Testis (tissue), 3 donors: ENCODE data around the gene LRTM2. TPM values are rescaled to one million over a fixed set of nuclear protein-coding genes. Genes with fewer than 3 reads are reported as not detected.

Experiments
- DNase-seq: peaks from one replicate; pipeline ENCODE4 v3.0.0-alpha.2; 2019
- H3K27ac ChIP-seq, 2 donors: fragments of 200-600 bp; sonication (generic); one replicate each; pipeline ENCODE4 v1.5.1; 2019
- H3K27me3 ChIP-seq: fragments of 200-600 bp; sonication (generic); one replicate; pipeline ENCODE4 v1.5.1; 2019
- H3K36me3 ChIP-seq: fragments of 200-600 bp; sonication (generic); one replicate; pipeline ENCODE4 v1.5.1; 2017; ENCODE audit warnings: low read depth; ENCODE audit errors: missing control alignments
- H3K4me1 ChIP-seq: fragments of 200-600 bp; sonication (generic); one replicate; pipeline ENCODE4 v1.5.1; 2019
- H3K4me3 ChIP-seq, 2 donors: fragments of 200-600 bp; sonication (generic); one replicate each; pipeline ENCODE4 v1.5.1; 2017 to 2019
- H3K9me3 ChIP-seq: fragments of 200-600 bp; sonication (generic); one replicate; pipeline ENCODE4 v1.5.1; 2017
- POLR2A ChIP-seq: fragments of 450-650 bp; IDR thresholded peaks from one replicate; pipeline ENCODE4 v1.6.1; 2017; ENCODE audit warnings: antibody characterized with exemption, mild to moderate bottlenecking, moderate library complexity
- WGBS, 2 donors: methylation state at CpG; one replicate each; pipeline ENCODE4 v1.1.5; 2018; 5-methylcytosine and 5-hydroxymethylcytosine counted together
- intact Hi-C: fragments of 100-400 bp; cut with DNase I; formaldehyde crosslinking; loops from one replicate; pipeline ENCODE4 v1.15.1; 2023; ENCODE audit warnings: low total_unique reads
- polyA plus RNA-seq: library from polyadenylated mRNA; stranded (reverse); fragments of 350-450 nt; fragmentation: Illumina TruSeq; extraction: RNeasy Lipid Tissue Mini Kit (QIAGEN cat#74804); gene quantifications from one replicate; pipeline ENCODE4 v1.2.3, GENCODE V29; 2014; ENCODE audit warnings: low read depth, low replicate concordance; ENCODE audit not compliant: insufficient read depth
- total RNA-seq, 2 donors: library from RNA; depleted of rRNA; stranded (reverse); fragments of >200 nt; gene quantifications; one replicate each; pipeline ENCODE4 v1.2.3, GENCODE V29; 2016
- TF ChIP-seq, protein P1 (sequence below), 3 experiments: fragments of 450-650 bp in 2 of 3; fragments of 200-600 bp in 1 of 3; sonication (generic) in 1 of 3; IDR thresholded peaks; one replicate each; pipeline ENCODE4 v1.5.1; 2016 to 2019; ENCODE audit warnings: antibody characterized with exemption in 3 of 3, mild to moderate bottlenecking in 2 of 3, moderate library complexity in 1 of 3

Gene LRTM2
- total and polyA plus RNA-seq, 3 donors from 2014 or later, result 0.39 to 0.96 (median 0.43) TPM

GRCh38 chr12:1879633-1880032 is 59.3 kb downstream of the LRTM2 start:
- intact Hi-C loops, result no loop called here
- no peak for DNase-seq
- H3K4me1 ChIP-seq, result no peaks in the 10 kb centered on the region
- H3K36me3 ChIP-seq, result no peaks in the 10 kb centered on the region
- TF ChIP-seq, protein P1, sequence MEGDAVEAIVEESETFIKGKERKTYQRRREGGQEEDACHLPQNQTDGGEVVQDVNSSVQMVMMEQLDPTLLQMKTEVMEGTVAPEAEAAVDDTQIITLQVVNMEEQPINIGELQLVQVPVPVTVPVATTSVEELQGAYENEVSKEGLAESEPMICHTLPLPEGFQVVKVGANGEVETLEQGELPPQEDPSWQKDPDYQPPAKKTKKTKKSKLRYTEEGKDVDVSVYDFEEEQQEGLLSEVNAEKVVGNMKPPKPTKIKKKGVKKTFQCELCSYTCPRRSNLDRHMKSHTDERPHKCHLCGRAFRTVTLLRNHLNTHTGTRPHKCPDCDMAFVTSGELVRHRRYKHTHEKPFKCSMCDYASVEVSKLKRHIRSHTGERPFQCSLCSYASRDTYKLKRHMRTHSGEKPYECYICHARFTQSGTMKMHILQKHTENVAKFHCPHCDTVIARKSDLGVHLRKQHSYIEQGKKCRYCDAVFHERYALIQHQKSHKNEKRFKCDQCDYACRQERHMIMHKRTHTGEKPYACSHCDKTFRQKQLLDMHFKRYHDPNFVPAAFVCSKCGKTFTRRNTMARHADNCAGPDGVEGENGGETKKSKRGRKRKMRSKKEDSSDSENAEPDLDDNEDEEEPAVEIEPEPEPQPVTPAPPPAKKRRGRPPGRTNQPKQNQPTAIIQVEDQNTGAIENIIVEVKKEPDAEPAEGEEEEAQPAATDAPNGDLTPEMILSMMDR (IDR thresholded peaks at IDR 0.05), result no peak
- TF ChIP-seq POLR2A, result no peak
- H3K27ac ChIP-seq, result no peak overlapping the region
- H3K27me3 ChIP-seq, result no peaks in the 10 kb centered on the region
- H3K9me3 ChIP-seq, result no peaks in the 10 kb centered on the region
- 95 to 96% methylated on average over 9 to 10 of the region's 10 CpGs for WGBS, 2 donors
- H3K4me3 ChIP-seq, result no peak overlapping the region

- intact Hi-C loops, result no loop called here
- H3K4me1 ChIP-seq, result no peaks in the 10 kb centered on the region
- no peak overlapping the region for H3K4me3 ChIP-seq
- TF ChIP-seq, protein P1 (IDR thresholded peaks at IDR 0.05), result no peak
- no peaks in the 10 kb centered on the region for H3K36me3 ChIP-seq
- WGBS, 2 donors, result 87% methylated on average over 15 to 18 of the region's 18 CpGs
- H3K27ac ChIP-seq, result no peak overlapping the region
- H3K9me3 ChIP-seq, result no peaks in the 10 kb centered on the region
- no peaks in the 10 kb centered on the region for H3K27me3 ChIP-seq
- no peak for DNase-seq
Observed at GRCh38 chr12:1880153-1880845, 59.9 kb downstream of the LRTM2 start.

- Histone ChIP-seq H3K9me3 (no peaks in the 10 kb centered on the region), H3K27me3 (no peaks in the 10 kb centered on the region), H3K36me3 (no peaks in the 10 kb centered on the region), H3K27ac (no peak overlapping the region), H3K4me1 (no peaks in the 10 kb centered on the region), H3K4me3 (no peak overlapping the region)
- intact Hi-C loops, result no loop called here
- no peak for TF ChIP-seq POLR2A
- TF ChIP-seq, protein P1 (IDR thresholded peaks at IDR 0.05), result no peak
- no peak for DNase-seq
- 88 to 93% methylated on average over 7 of the region's 7 CpGs for WGBS, 2 donors
Observed at GRCh38 chr12:1880876-1881275, 60.5 kb downstream of the LRTM2 start.

- no peak for DNase-seq
- WGBS, 2 donors, result 70 to 94% methylated on average over 8 of the region's 8 CpGs
- H3K4me3 ChIP-seq, result no peak overlapping the region
- H3K4me1 ChIP-seq, result no peaks in the 10 kb centered on the region
- intact Hi-C loops, result no loop called here
- no peak overlapping the region for H3K27ac ChIP-seq
- no peaks in the 10 kb centered on the region for H3K9me3 ChIP-seq
- H3K36me3 ChIP-seq, result no peaks in the 10 kb centered on the region
- TF ChIP-seq, protein P1 (IDR thresholded peaks at IDR 0.05), result no peak
- no peak for TF ChIP-seq POLR2A
- no peaks in the 10 kb centered on the region for H3K27me3 ChIP-seq
Observed at GRCh38 chr12:1881301-1881700, 60.9 kb downstream of the LRTM2 start.

GRCh38 chr12:1881936-1882335 is 61.6 kb downstream of the LRTM2 start:
- Histone ChIP-seq H3K27me3 (no peaks in the 10 kb centered on the region), H3K4me3 (no peak overlapping the region), H3K36me3 (no peaks in the 10 kb centered on the region), H3K4me1 (no peaks in the 10 kb centered on the region), H3K9me3 (no peaks in the 10 kb centered on the region), H3K27ac (no peak overlapping the region)
- DNase-seq, result no peak
- WGBS, 2 donors, result 75 to 87% methylated on average over 3 of the region's 3 CpGs
- TF ChIP-seq, protein P1 (IDR thresholded peaks at IDR 0.05), result no peak
- TF ChIP-seq POLR2A, result no peak
- intact Hi-C loops, result no loop called here
